Activated CD8-positive, alpha-beta T cell treated with anti-CD3 and anti-CD28 coated beads for 36 hours (primary cell): Measurements from ENCODE around the gene IKZF3. TPM values are rescaled to one million over a fixed set of nuclear protein-coding genes. Genes with fewer than 3 reads are reported as not detected.

ENCODE experiments used
- ATAC-seq: fragments of 200-7000 bp; cut with Tn5 transposase; one replicate; pipeline ENCODE4 v1.10.0; 2021; ENCODE audit warnings: mild to moderate bottlenecking, moderate library complexity
- CTCF ChIA-PET: fragments of 350-600 bp; sonication (Branson Sonifier 250); formaldehyde crosslinking; loops from one replicate; lab custom pipeline; 2021; ENCODE audit warnings: antibody characterized with exemption; lab: Charles Lee
- POLR2A ChIA-PET: fragments of 350-600 bp; sonication (Branson Sonifier 250); formaldehyde crosslinking; loops from one replicate; lab custom pipeline; 2021; ENCODE audit warnings: antibody characterized with exemption; lab: Charles Lee
- DNase-seq: peaks from one replicate; pipeline ENCODE4 v3.0.0-alpha.2; 2020
- H3K27ac Mint-ChIP-seq: one replicate; pipeline ENCODE4 v1.8.0; 2021; ENCODE audit warnings: mild to moderate bottlenecking, mixed read lengths
- H3K27me3 Mint-ChIP-seq: one replicate; pipeline ENCODE4 v1.8.0; 2021; ENCODE audit warnings: mixed read lengths
- H3K36me3 Mint-ChIP-seq: one replicate; pipeline ENCODE4 v1.8.0; 2021; ENCODE audit warnings: low read depth, mixed read lengths
- H3K4me1 Mint-ChIP-seq: one replicate; pipeline ENCODE4 v1.8.0; 2021; ENCODE audit warnings: low read depth, mixed read lengths
- H3K4me3 Mint-ChIP-seq: one replicate; pipeline ENCODE4 v1.8.0; 2021; ENCODE audit warnings: mild to moderate bottlenecking, moderate library complexity, mixed read lengths
- H3K9me3 Mint-ChIP-seq: one replicate; pipeline ENCODE4 v1.8.0; 2021; ENCODE audit warnings: mixed read lengths
- intact Hi-C: fragments of 100-400 bp; cut with micrococcal nuclease; formaldehyde crosslinking; loops from one replicate; pipeline ENCODE4 v1.10.0; 2022
- total RNA-seq, 2 experiments: library from RNA; stranded (reverse); gene quantifications; one replicate each; pipeline ENCODE4 v1.2.3, GENCODE V29; 2021
- TF ChIP-seq, protein P1 (sequence below): fragments of 200-600 bp; IDR thresholded peaks from one replicate; pipeline ENCODE4 v1.8.0; 2022; ENCODE audit warnings: antibody characterized with exemption, mild to moderate bottlenecking

Gene IKZF3
- total RNA-seq, 2 experiments from 2014 or later: 52.1 to 52.2 TPM

GRCh38 chr17:39836117-39836516 is 28.0 kb downstream of the IKZF3 start:
- intact Hi-C loops: no loop called here
- Mint-ChIP-seq H3K9me3 (peaks cover 21% of the 10 kb centered on the region), H3K4me3 (no peak overlapping the region), H3K27me3 (no peaks in the 10 kb centered on the region), H3K27ac (no peak overlapping the region), H3K36me3 (peaks cover 70% of the 10 kb centered on the region), H3K4me1 (peaks cover 38% of the 10 kb centered on the region)
- ChIA-PET CTCF (interaction anchor here (0.9 to 1.5 kb wide), 2 partner anchors 11 to 15 kb away, joined by 3 to 8 read pairs; no protein-coding TSS in a partner anchor), POLR2A (interaction anchor here (0.6 to 1.9 kb wide), 3 partner anchors 7 to 20 kb away, joined by 3 to 5 read pairs (median 3); no protein-coding TSS in a partner anchor)
- TF ChIP-seq, protein P1, sequence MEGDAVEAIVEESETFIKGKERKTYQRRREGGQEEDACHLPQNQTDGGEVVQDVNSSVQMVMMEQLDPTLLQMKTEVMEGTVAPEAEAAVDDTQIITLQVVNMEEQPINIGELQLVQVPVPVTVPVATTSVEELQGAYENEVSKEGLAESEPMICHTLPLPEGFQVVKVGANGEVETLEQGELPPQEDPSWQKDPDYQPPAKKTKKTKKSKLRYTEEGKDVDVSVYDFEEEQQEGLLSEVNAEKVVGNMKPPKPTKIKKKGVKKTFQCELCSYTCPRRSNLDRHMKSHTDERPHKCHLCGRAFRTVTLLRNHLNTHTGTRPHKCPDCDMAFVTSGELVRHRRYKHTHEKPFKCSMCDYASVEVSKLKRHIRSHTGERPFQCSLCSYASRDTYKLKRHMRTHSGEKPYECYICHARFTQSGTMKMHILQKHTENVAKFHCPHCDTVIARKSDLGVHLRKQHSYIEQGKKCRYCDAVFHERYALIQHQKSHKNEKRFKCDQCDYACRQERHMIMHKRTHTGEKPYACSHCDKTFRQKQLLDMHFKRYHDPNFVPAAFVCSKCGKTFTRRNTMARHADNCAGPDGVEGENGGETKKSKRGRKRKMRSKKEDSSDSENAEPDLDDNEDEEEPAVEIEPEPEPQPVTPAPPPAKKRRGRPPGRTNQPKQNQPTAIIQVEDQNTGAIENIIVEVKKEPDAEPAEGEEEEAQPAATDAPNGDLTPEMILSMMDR: no peak
- DNase-seq: no peak
- no peak for ATAC-seq

DNA sequence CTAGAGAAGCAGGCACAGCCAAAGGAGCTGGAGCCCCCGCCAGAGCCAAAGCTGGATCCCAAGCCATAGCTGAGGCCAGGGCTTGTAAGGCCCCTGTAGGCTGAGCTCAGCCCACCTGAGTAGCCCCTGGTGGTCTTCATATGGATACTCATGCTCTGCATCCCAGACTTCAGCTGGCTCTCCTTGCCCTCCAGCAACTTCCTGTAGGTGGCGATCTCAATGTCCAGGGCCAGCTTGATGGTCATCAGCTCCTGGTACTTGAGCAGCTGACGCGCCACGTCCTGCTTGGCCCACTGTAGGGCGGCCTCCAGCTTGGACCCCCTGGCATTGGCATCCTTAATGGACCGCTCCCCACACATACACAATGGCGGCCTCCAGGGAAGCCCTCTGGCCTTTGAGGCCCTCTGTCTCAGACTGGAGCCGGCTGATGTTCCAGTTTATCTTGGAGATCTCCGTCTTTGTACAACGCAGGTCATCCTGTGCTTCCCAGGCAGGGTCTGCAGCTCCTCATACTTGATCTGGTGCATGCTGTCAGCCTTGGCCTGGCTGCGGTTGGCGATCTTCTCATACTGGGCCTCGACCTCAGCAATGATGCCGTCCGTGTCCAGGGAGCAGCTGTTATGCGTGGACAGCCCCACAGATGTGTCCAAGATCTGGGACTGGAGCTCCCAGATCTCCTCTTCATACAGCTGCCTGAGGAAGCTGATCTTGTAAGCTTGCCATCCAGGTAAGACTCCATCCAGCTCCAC is 28.9 kb downstream of the IKZF3 start:
- no peak overlapping the region for H3K27ac Mint-ChIP-seq
- CTCF ChIA-PET: interaction anchor here (0.9 to 1.5 kb wide), 9 partner anchors 12 to 288 kb away, joined by 3 to 8 read pairs (median 3); no protein-coding TSS in a partner anchor
- POLR2A ChIA-PET: interaction anchor here (0.6 to 1.9 kb wide), 6 partner anchors 8 to 60 kb away, joined by 3 to 5 read pairs (median 4); no protein-coding TSS in a partner anchor

DNA sequence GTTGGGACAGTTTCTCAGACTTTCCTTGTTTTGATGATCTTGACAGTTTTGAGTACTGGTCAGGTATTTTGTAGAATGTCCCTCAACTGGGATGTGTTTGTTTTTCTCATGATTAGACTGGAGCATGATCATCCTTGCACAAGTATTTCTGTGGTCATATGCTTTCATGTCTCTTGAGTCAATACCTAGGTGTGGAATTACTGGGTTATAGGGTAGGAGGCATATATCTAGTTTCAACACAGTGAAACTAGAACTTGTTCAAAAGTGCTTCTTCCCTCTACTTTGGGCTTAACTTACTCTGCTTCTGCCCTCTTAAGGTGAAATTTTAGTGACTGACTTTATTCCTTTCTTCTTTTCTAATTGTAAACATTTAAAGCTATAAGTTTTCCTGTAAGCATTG is 30.1 kb downstream of the IKZF3 start:
- peak; percentile 64 for ATAC-seq
- H3K4me3 Mint-ChIP-seq: no peak overlapping the region

More for the DNA sequence above, 28.9 kb downstream of the IKZF3 start:
- Mint-ChIP-seq H3K4me1 (peaks cover 37% of the 10 kb centered on the region), H3K4me3 (no peak overlapping the region), H3K36me3 (peaks cover 67% of the 10 kb centered on the region), H3K9me3 (peaks cover 21% of the 10 kb centered on the region), H3K27me3 (no peaks in the 10 kb centered on the region)
- ATAC-seq: no peak
- no peak for DNase-seq
- TF ChIP-seq, protein P1: peak; percentile 2
- intact Hi-C loops: no loop called here

GRCh38 chr17:39831588-39831987 is 32.5 kb downstream of the IKZF3 start:
- peak overlapping the region; percentile 36 for H3K27ac Mint-ChIP-seq
- ATAC-seq (no peak), DNase-seq (no peak)
- ChIA-PET CTCF (interaction anchor here (0.9 to 1.6 kb wide), 3 partner anchors 10 to 208 kb away, joined by 4 to 5 read pairs (median 4); no protein-coding TSS in a partner anchor), POLR2A (interaction anchor here (1.1 to 1.5 kb wide), 2 partner anchors 9 to 11 kb away, joined by 3 read pairs; no protein-coding TSS in a partner anchor)
- H3K4me3 Mint-ChIP-seq: no peak overlapping the region
- H3K9me3 Mint-ChIP-seq: peaks cover 12% of the 10 kb centered on the region
- intact Hi-C loops: no loop called here
- peaks cover 45% of the 10 kb centered on the region for H3K4me1 Mint-ChIP-seq
- H3K27me3 Mint-ChIP-seq: no peaks in the 10 kb centered on the region
- TF ChIP-seq, protein P1: no peak
- peaks cover 64% of the 10 kb centered on the region for H3K36me3 Mint-ChIP-seq

More for the DNA sequence above, 30.1 kb downstream of the IKZF3 start:
- no peak for DNase-seq
- Mint-ChIP-seq H3K27me3 (no peaks in the 10 kb centered on the region), H3K36me3 (peaks cover 63% of the 10 kb centered on the region), H3K4me1 (peaks cover 40% of the 10 kb centered on the region), H3K9me3 (peaks cover 18% of the 10 kb centered on the region), H3K27ac (peak overlapping the region; percentile 30)
- intact Hi-C loops: no loop called here
- ChIA-PET POLR2A (interaction anchor here (1.2 to 1.8 kb wide), 3 partner anchors 11 to 58 kb away, joined by 3 to 5 read pairs (median 4); no protein-coding TSS in a partner anchor), CTCF (interaction anchor here (0.8 to 1.5 kb wide), 6 partner anchors 15 to 286 kb away, joined by 3 to 4 read pairs (median 4); no protein-coding TSS in a partner anchor)
- TF ChIP-seq, protein P1: no peak
